ENCODE data around the gene RPS29. TPM values are rescaled to one million over a fixed set of nuclear protein-coding genes. Genes with fewer than 3 reads are reported as not detected.

The RPS29 gene
- polyA plus RNA-seq, 1 of the 3 experiments (the other 2 are of a cell fraction): 11,220 TPM

- TF ChIP-seq RFX5 (IDR thresholded peaks at IDR 0.05; ENCODE audit: low read length) (no peak), TCF12 (IDR thresholded peaks at IDR 0.05) (no peak), EP300 (IDR thresholded peaks at IDR 0.05; ENCODE audit: borderline replicate concordance in 1 of 2, low read depth in 1 of 2, low read length in 1 of 2) (no peak), RXRA (IDR thresholded peaks at IDR 0.05; ENCODE audit: borderline replicate concordance, low read depth) (no peak), FOSL2 (IDR thresholded peaks at IDR 0.05; ENCODE audit: borderline replicate concordance, low read depth) (no peak), GABPA (IDR thresholded peaks at IDR 0.05; ENCODE audit: low read depth) (no peak), MEF2A (IDR thresholded peaks at IDR 0.05; ENCODE audit: borderline replicate concordance, low read depth) (no peak), TEAD4 (IDR thresholded peaks at IDR 0.05; ENCODE audit: borderline replicate concordance, insufficient read depth) (no peak), JUND (IDR thresholded peaks at IDR 0.05) (no peak), YY1 (IDR thresholded peaks at IDR 0.05; ENCODE audit: low read depth) (no peak), MXI1 (IDR thresholded peaks at IDR 0.05; ENCODE audit: low read depth, low read length) (no peak), ELF1 (IDR thresholded peaks at IDR 0.05) (no peak), SIN3A (IDR thresholded peaks at IDR 0.05; ENCODE audit: borderline replicate concordance, low read depth, low read length) (no peak), POLR2AphosphoS5 (IDR thresholded peaks at IDR 0.05; ENCODE audit: low read depth, low read length) (no peak)
- TF ChIP-seq, protein P1, sequence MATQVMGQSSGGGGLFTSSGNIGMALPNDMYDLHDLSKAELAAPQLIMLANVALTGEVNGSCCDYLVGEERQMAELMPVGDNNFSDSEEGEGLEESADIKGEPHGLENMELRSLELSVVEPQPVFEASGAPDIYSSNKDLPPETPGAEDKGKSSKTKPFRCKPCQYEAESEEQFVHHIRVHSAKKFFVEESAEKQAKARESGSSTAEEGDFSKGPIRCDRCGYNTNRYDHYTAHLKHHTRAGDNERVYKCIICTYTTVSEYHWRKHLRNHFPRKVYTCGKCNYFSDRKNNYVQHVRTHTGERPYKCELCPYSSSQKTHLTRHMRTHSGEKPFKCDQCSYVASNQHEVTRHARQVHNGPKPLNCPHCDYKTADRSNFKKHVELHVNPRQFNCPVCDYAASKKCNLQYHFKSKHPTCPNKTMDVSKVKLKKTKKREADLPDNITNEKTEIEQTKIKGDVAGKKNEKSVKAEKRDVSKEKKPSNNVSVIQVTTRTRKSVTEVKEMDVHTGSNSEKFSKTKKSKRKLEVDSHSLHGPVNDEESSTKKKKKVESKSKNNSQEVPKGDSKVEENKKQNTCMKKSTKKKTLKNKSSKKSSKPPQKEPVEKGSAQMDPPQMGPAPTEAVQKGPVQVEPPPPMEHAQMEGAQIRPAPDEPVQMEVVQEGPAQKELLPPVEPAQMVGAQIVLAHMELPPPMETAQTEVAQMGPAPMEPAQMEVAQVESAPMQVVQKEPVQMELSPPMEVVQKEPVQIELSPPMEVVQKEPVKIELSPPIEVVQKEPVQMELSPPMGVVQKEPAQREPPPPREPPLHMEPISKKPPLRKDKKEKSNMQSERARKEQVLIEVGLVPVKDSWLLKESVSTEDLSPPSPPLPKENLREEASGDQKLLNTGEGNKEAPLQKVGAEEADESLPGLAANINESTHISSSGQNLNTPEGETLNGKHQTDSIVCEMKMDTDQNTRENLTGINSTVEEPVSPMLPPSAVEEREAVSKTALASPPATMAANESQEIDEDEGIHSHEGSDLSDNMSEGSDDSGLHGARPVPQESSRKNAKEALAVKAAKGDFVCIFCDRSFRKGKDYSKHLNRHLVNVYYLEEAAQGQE (IDR thresholded peaks at IDR 0.05; ENCODE audit: low read depth, low read length): no peak
- TF ChIP-seq, protein P2, sequence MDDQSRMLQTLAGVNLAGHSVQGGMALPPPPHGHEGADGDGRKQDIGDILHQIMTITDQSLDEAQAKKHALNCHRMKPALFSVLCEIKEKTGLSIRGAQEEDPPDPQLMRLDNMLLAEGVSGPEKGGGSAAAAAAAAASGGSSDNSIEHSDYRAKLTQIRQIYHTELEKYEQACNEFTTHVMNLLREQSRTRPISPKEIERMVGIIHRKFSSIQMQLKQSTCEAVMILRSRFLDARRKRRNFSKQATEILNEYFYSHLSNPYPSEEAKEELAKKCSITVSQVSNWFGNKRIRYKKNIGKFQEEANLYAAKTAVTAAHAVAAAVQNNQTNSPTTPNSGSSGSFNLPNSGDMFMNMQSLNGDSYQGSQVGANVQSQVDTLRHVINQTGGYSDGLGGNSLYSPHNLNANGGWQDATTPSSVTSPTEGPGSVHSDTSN (IDR thresholded peaks at IDR 0.05): no peak
- TF ChIP-seq, protein P3, sequence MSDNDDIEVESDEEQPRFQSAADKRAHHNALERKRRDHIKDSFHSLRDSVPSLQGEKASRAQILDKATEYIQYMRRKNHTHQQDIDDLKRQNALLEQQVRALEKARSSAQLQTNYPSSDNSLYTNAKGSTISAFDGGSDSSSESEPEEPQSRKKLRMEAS (IDR thresholded peaks at IDR 0.05; ENCODE audit: low read depth): no peak
- TF ChIP-seq, protein P4, sequence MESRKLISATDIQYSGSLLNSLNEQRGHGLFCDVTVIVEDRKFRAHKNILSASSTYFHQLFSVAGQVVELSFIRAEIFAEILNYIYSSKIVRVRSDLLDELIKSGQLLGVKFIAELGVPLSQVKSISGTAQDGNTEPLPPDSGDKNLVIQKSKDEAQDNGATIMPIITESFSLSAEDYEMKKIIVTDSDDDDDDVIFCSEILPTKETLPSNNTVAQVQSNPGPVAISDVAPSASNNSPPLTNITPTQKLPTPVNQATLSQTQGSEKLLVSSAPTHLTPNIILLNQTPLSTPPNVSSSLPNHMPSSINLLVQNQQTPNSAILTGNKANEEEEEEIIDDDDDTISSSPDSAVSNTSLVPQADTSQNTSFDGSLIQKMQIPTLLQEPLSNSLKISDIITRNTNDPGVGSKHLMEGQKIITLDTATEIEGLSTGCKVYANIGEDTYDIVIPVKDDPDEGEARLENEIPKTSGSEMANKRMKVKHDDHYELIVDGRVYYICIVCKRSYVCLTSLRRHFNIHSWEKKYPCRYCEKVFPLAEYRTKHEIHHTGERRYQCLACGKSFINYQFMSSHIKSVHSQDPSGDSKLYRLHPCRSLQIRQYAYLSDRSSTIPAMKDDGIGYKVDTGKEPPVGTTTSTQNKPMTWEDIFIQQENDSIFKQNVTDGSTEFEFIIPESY (IDR thresholded peaks at IDR 0.05; ENCODE audit: borderline replicate concordance, low read depth): no peak
- TF ChIP-seq, protein P5, sequence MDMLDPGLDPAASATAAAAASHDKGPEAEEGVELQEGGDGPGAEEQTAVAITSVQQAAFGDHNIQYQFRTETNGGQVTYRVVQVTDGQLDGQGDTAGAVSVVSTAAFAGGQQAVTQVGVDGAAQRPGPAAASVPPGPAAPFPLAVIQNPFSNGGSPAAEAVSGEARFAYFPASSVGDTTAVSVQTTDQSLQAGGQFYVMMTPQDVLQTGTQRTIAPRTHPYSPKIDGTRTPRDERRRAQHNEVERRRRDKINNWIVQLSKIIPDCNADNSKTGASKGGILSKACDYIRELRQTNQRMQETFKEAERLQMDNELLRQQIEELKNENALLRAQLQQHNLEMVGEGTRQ (IDR thresholded peaks at IDR 0.05; ENCODE audit: borderline replicate concordance, low read depth, low read length): no peak
- TF ChIP-seq, protein P6, sequence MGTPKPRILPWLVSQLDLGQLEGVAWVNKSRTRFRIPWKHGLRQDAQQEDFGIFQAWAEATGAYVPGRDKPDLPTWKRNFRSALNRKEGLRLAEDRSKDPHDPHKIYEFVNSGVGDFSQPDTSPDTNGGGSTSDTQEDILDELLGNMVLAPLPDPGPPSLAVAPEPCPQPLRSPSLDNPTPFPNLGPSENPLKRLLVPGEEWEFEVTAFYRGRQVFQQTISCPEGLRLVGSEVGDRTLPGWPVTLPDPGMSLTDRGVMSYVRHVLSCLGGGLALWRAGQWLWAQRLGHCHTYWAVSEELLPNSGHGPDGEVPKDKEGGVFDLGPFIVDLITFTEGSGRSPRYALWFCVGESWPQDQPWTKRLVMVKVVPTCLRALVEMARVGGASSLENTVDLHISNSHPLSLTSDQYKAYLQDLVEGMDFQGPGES (IDR thresholded peaks at IDR 0.05; ENCODE audit: low read depth, low read length): no peak
- POLR2A ChIA-PET: no interaction called here
- no peaks in the 10 kb centered on the region for H4K20me1 ChIP-seq (ENCODE audit: insufficient read depth)
- no peak overlapping the region for H2AFZ ChIP-seq (ENCODE audit: low read depth)
- H3K79me2 ChIP-seq (ENCODE audit: insufficient read depth): no peaks in the 10 kb centered on the region
- no peak overlapping the region for H3K27ac ChIP-seq (ENCODE audit: low read depth in 2 of 2, low read length in 1 of 2)
- CTCF ChIA-PET: interaction anchor here (0.6 kb wide), 1 partner anchor 286 kb away, joined by 3 read pairs; the partner anchor contains the start of gene NEMF
- no peaks in the 10 kb centered on the region for H3K9me3 ChIP-seq
- H3K36me3 ChIP-seq (replicated peaks in 1 of 2; ENCODE audit: control insufficient read depth in 1 of 2, insufficient read depth in 2 of 2, low read length in 1 of 2): no peaks in the 10 kb centered on the region
- no peak for DNase-seq
- H3K27me3 ChIP-seq (ENCODE audit: insufficient read depth): no peaks in the 10 kb centered on the region
- WGBS (ENCODE audit: low lambda C conversion rate): 87% methylated on average over 12 of the region's 12 CpGs
- no peaks in the 10 kb centered on the region for H3F3A ChIP-seq (replicated peaks; ENCODE audit: insufficient read depth)
- no peaks in the 10 kb centered on the region for H3K4me1 ChIP-seq (ENCODE audit: control insufficient read depth in 1 of 2, insufficient read depth in 2 of 2, low read depth in 1 of 2, low read length in 1 of 2)
- no peak overlapping the region for H3K4me3 ChIP-seq (ENCODE audit: low read depth in 2 of 2, low read length in 1 of 2)
- no peaks in the 10 kb centered on the region for H3K9me2 ChIP-seq
- no peak overlapping the region for H3K9ac ChIP-seq
- H3K4me2 ChIP-seq: no peak overlapping the region
Measured at GRCh38 chr14:49566714-49567113, 19.5 kb downstream of the RPS29 start.
